GM23338 (cell line): ENCODE measurements around the gene TET2. TPM values are rescaled to one million over a fixed set of nuclear protein-coding genes. Genes with fewer than 3 reads are reported as not detected.

Source experiments
- ATAC-seq: fragments of 200-7000 bp; cut with Tn5 transposase; 3 replicates; pipeline ENCODE4 v1.9.1; 2020
- DNase-seq: peaks from one replicate; pipeline ENCODE4 v3.0.0-alpha.2; 2015; ENCODE audit warnings: low spot score
- H2AFZ ChIP-seq: fragments of 200-600 bp; sonication (generic); 2 replicates; pipeline ENCODE4 v1.8.0; 2016; ENCODE audit warnings: antibody characterized with exemption, mild to moderate bottlenecking, moderate library complexity
- H3F3A ChIP-seq: fragments of 200-600 bp; sonication (generic); replicated peaks from 2 replicates; pipeline ENCODE4 v1.8.0; 2017; ENCODE audit warnings: antibody characterized with exemption, mixed run types, low read depth
- H3K27ac ChIP-seq: fragments of 200-600 bp; sonication (generic); 2 replicates; pipeline ENCODE4 v1.6.1; 2016; ENCODE audit warnings: low read depth
- H3K27me3 ChIP-seq: fragments of 200-600 bp; sonication (generic); 2 replicates; pipeline ENCODE4 v1.8.0; 2016; ENCODE audit warnings: mild to moderate bottlenecking, mixed run types, moderate library complexity; ENCODE audit not compliant: insufficient read depth
- H3K36me3 ChIP-seq: fragments of 200-600 bp; sonication (generic); 2 replicates; pipeline ENCODE4 v1.8.0; 2016; ENCODE audit warnings: mild to moderate bottlenecking; ENCODE audit not compliant: insufficient read depth
- H3K4me1 ChIP-seq: fragments of 200-600 bp; sonication (generic); 2 replicates; pipeline ENCODE4 v1.8.0; 2016; ENCODE audit warnings: mild to moderate bottlenecking, moderate library complexity; ENCODE audit not compliant: insufficient read depth
- H3K4me2 ChIP-seq: fragments of 200-600 bp; sonication (generic); 2 replicates; pipeline ENCODE4 v1.7.1; 2017; ENCODE audit warnings: mixed run types
- H3K4me3 ChIP-seq: fragments of 200-600 bp; sonication (generic); 2 replicates; pipeline ENCODE4 v1.6.1; 2016; ENCODE audit warnings: mixed run types
- H3K79me2 ChIP-seq: fragments of 200-600 bp; sonication (generic); replicated peaks from 2 replicates; pipeline ENCODE4 v1.8.0; 2017; ENCODE audit warnings: mild to moderate bottlenecking; ENCODE audit not compliant: insufficient read depth
- H3K9me2 ChIP-seq: fragments of 200-600 bp; sonication (generic); 2 replicates; pipeline ENCODE4 v1.8.0; 2017; ENCODE audit not compliant: insufficient read depth
- H4K20me1 ChIP-seq: fragments of 200-600 bp; sonication (generic); replicated peaks from 2 replicates; pipeline ENCODE4 v1.8.0; 2017; ENCODE audit warnings: mild to moderate bottlenecking; ENCODE audit not compliant: insufficient read depth
- H3K27ac Mint-ChIP-seq: 2 replicates; pipeline ENCODE4 v1.8.0; 2020; ENCODE audit warnings: inconsistent platforms, mild to moderate bottlenecking, moderate library complexity, mixed read lengths
- H3K27me3 Mint-ChIP-seq: 3 replicates; pipeline ENCODE4 v1.8.0; 2022; ENCODE audit warnings: low read depth, mild to moderate bottlenecking, moderate library complexity, mixed read lengths, inconsistent platforms; ENCODE audit not compliant: insufficient read depth, poor library complexity
- H3K36me3 Mint-ChIP-seq: 3 replicates; pipeline ENCODE4 v1.8.0; 2021; ENCODE audit warnings: low read depth, mild to moderate bottlenecking, inconsistent platforms, moderate library complexity, mixed read lengths
- H3K4me1 Mint-ChIP-seq: 3 replicates; pipeline ENCODE4 v1.8.0; 2020; ENCODE audit warnings: mild to moderate bottlenecking, inconsistent platforms, mixed read lengths
- H3K4me3 Mint-ChIP-seq: 3 replicates; pipeline ENCODE4 v1.8.0; 2021; ENCODE audit warnings: moderate library complexity, mild to moderate bottlenecking, inconsistent platforms, mixed read lengths
- H3K9me3 Mint-ChIP-seq: 3 replicates; pipeline ENCODE4 v1.8.0; 2020; ENCODE audit warnings: moderate library complexity, mild to moderate bottlenecking, inconsistent platforms, mixed read lengths
- CTCF ChIP-seq, 2 experiments: fragments of 200-600 bp in 1 of 2; sonication (generic) in 1 of 2; conservative IDR thresholded peaks; 2 replicates each; pipeline versions ENCODE4 v1.5.1 to v1.6.1; 2016 to 2017; ENCODE audit warnings: antibody characterized with exemption in 2 of 2, low read depth in 2 of 2, mild to moderate bottlenecking in 2 of 2, moderate library complexity in 1 of 2
- ETS1 ChIP-seq: IDR thresholded peaks from 2 replicates; pipeline ENCODE4 v1.6.1; 2016; ENCODE audit warnings: antibody characterized with exemption
- EZH2 ChIP-seq: fragments of 200-600 bp; sonication (generic); IDR thresholded peaks from one replicate; pipeline ENCODE4 v1.8.0; 2017; ENCODE audit warnings: antibody characterized with exemption, mild to moderate bottlenecking, low read depth; ENCODE audit not compliant: unreplicated experiment
- EZH2phosphoT487 ChIP-seq: fragments of 200-600 bp; sonication (generic); IDR thresholded peaks from one replicate; pipeline ENCODE4 v1.8.1; 2018; ENCODE audit warnings: antibody characterized with exemption; ENCODE audit not compliant: unreplicated experiment
- NANOG ChIP-seq: IDR thresholded peaks from 2 replicates; pipeline ENCODE4 v1.6.1; 2016; ENCODE audit warnings: antibody characterized with exemption, borderline replicate concordance
- POLR2AphosphoS5 ChIP-seq: IDR thresholded peaks from 2 replicates; pipeline ENCODE4 v1.6.1; 2016; ENCODE audit warnings: antibody characterized with exemption, low read depth
- STAT1 ChIP-seq: IDR thresholded peaks from one replicate; pipeline ENCODE4 v1.6.1; 2016; ENCODE audit warnings: antibody characterized with exemption; ENCODE audit not compliant: unreplicated experiment
- ZNF114 ChIP-seq: fragments of 250-450 bp; sonication (Bioruptor Pico); IDR thresholded peaks from 2 replicates; pipeline ENCODE4 v1.5.0; 2020; ENCODE audit warnings: mild to moderate bottlenecking, moderate library complexity
- polyA plus RNA-seq: library from polyadenylated mRNA; unstranded; fragments of >200 nt; fragmentation: Nextera tagmentation; extraction: Ambion mirVana; gene quantifications from 2 replicates; pipeline ENCODE4 v1.2.1, GENCODE V29; 2016
- total RNA-seq: library from RNA; depleted of rRNA; stranded (reverse); fragments of >200 nt; shearing (Covaris generic); gene quantifications from 2 replicates; pipeline ENCODE4 v1.2.3, GENCODE V29; 2014

TET2 gene
- total and polyA plus RNA-seq, 2 experiments from 2014 or later: 1.2 to 2.2 TPM

- Histone ChIP-seq H3K9me2 (no peaks in the 10 kb centered on the region), H3K27ac (no peak overlapping the region), H3K27me3 (peaks cover 100% of the 10 kb centered on the region), H3K36me3 (no peaks in the 10 kb centered on the region), H3K79me2 (no peaks in the 10 kb centered on the region; the same call in 1 of the 2 replicates), H4K20me1 (peaks cover 26% of the 10 kb centered on the region), H3F3A (0 out of 2 replicates have a peak, but pooled peaks cover 5% of the 10 kb centered on the region), H3K4me3 (peak overlapping the region; percentile 86), H3K4me1 (peaks cover 13% of the 10 kb centered on the region), H2AFZ (no peak overlapping the region), H3K4me2 (peak overlapping the region; percentile 100)
- Mint-ChIP-seq H3K4me3 (peak overlapping the region; percentile 95), H3K27me3 (peaks cover 74% of the 10 kb centered on the region), H3K36me3 (no peaks in the 10 kb centered on the region; the same call in 2 of the 3 replicates), H3K9me3 (no peaks in the 10 kb centered on the region), H3K27ac (no peak overlapping the region), H3K4me1 (peaks cover 13% of the 10 kb centered on the region)
- ATAC-seq (no peak), DNase-seq (no peak)
- TF ChIP-seq EZH2 (peak; percentile 31), CTCF (conservative IDR thresholded peaks at IDR 0.05; ENCODE audit: low read depth in 2 of 2) (no peak)
Measured at GRCh38 chr4:105145156-105145902, 1.3 kb upstream of the TET2 start.

- H2AFZ ChIP-seq: no peak overlapping the region
- Mint-ChIP-seq H3K4me3 (peak overlapping the region; percentile 95), H3K27ac (no peak overlapping the region), H3K27me3 (peaks cover 74% of the 10 kb centered on the region), H3K9me3 (no peaks in the 10 kb centered on the region), H3K4me1 (peaks cover 13% of the 10 kb centered on the region), H3K36me3 (no peaks in the 10 kb centered on the region; the same call in 2 of the 3 replicates)
- H3K27ac ChIP-seq: no peak overlapping the region
- peaks cover 26% of the 10 kb centered on the region for H4K20me1 ChIP-seq
- no peaks in the 10 kb centered on the region for H3K9me2 ChIP-seq
- TF ChIP-seq STAT1 (no peak), ZNF114 (CRISPR knock-in tag) (no peak), POLR2AphosphoS5 (peak; percentile 61), NANOG (0 out of 2 replicates have a peak, but pooled peaks have one; percentile 17), EZH2phosphoT487 (no peak), ETS1 (no peak; the same call in 1 of the 2 replicates)
- H3K27me3 ChIP-seq: peaks cover 100% of the 10 kb centered on the region
- H3K36me3 ChIP-seq: no peaks in the 10 kb centered on the region
- H3F3A ChIP-seq: 0 out of 2 replicates have a peak, but pooled peaks cover 5% of the 10 kb centered on the region
- H3K79me2 ChIP-seq: no peaks in the 10 kb centered on the region; the same call in 1 of the 2 replicates
- peak overlapping the region; percentile 100 for H3K4me2 ChIP-seq
- peaks cover 13% of the 10 kb centered on the region for H3K4me1 ChIP-seq
- DNase-seq (peak; percentile 71), ATAC-seq (peak; percentile 76)
- H3K4me3 ChIP-seq: peak overlapping the region; percentile 86
Measured at GRCh38 chr4:105145903-105146275, 787 bp upstream of the TET2 start.
